ENCODE measurements around the gene RAB40C. TPM values are rescaled to one million over a fixed set of nuclear protein-coding genes. Genes with fewer than 3 reads are reported as not detected.

The RAB40C gene
- polyA plus RNA-seq, 1 donor (not counting 4 experiments of a cell fraction or from before 2014, with no cell fraction given): 4.0 TPM

DNA sequence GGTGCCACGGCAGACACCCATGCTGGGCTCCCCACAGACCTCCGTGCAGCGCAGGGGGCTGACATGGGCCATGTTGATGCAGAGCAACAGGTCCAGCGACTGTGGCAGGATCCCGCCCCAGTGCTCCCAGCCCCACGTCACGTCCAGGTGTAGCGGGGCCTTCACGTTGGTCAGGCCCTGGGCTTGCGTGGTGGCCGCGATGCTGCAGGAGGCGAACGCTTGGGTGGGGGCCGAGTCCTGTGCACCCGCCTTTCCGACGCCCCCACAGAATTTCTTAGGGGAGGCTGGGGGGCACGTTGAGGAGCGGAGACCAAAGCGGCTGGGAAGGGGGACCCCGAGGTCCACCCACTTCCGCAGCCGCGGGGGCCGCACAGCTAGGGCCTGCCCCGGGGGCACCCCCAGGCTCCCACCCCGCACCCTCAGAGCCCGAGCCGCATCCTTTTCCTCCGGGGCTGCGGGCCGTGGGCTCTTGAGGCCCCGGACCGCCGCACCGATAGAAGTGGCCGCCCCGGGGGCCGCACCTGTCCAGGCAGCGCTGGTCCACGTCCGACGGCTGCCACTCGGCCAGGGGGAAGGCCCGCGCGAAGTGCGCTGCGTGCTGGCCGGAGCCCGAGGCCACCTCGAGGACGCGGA is 45.8 kb downstream of the RAB40C start:
- no peaks in the 10 kb centered on the region for H3K9me1 ChIP-seq (ENCODE audit: control insufficient read depth, extremely low read depth, insufficient read depth, low read length)
- TF ChIP-seq EZH2 (IDR thresholded peaks at IDR 0.05; ENCODE audit: low read length): no peak
- H3K4me1 ChIP-seq (ENCODE audit: control insufficient read depth, extremely low read depth, insufficient read depth, low read length): peaks cover 8% of the 10 kb centered on the region
- no peaks in the 10 kb centered on the region for H4K20me1 ChIP-seq (ENCODE audit: control insufficient read depth, extremely low read depth, insufficient read depth, low read length)
- peaks cover 8% of the 10 kb centered on the region for H3K79me2 ChIP-seq (ENCODE audit: control insufficient read depth, insufficient read depth, low read length)
- H3K27ac ChIP-seq (ENCODE audit: control insufficient read depth, insufficient read depth, low read length): peak overlapping the region; percentile 90
- FAIRE-seq: no peak
- H3K4me3 ChIP-seq (ENCODE audit: control insufficient read depth in 2 of 3, extremely low read depth in 1 of 3, insufficient read depth in 2 of 3, low read depth in 1 of 3, low read length in 3 of 3): peak overlapping the region; percentile 74 to 85 (median 83)
- H3K9me3 ChIP-seq (ENCODE audit: control insufficient read depth, low read depth, low read length): no peaks in the 10 kb centered on the region
- peak overlapping the region; percentile 85 for H3K4me2 ChIP-seq (ENCODE audit: control insufficient read depth, extremely low read depth, insufficient read depth, low read depth, low read length)
- H2AFZ ChIP-seq (ENCODE audit: control insufficient read depth, low read length): peak overlapping the region; percentile 90
- no peaks in the 10 kb centered on the region for H3K27me3 ChIP-seq (ENCODE audit: control insufficient read depth, extremely low read depth, insufficient read depth, low read length)
- peak overlapping the region; percentile 85 for H3K9ac ChIP-seq (ENCODE audit: control insufficient read depth, extremely low read depth, insufficient read depth, low read length)
- DNase-seq (ENCODE audit: low read depth, low spot score): no peak
- H3K36me3 ChIP-seq (ENCODE audit: control insufficient read depth in 2 of 2, extremely low read depth in 1 of 2, insufficient read depth in 2 of 2, low read length in 2 of 2): peaks cover 2 to 10% of the 10 kb centered on the region in 2 experiments
- dilution Hi-C loops (cut with MboI; ENCODE audit: extremely low pct_ligation_motif_present, low sequenced_read_pairs): no loop called here

DNA sequence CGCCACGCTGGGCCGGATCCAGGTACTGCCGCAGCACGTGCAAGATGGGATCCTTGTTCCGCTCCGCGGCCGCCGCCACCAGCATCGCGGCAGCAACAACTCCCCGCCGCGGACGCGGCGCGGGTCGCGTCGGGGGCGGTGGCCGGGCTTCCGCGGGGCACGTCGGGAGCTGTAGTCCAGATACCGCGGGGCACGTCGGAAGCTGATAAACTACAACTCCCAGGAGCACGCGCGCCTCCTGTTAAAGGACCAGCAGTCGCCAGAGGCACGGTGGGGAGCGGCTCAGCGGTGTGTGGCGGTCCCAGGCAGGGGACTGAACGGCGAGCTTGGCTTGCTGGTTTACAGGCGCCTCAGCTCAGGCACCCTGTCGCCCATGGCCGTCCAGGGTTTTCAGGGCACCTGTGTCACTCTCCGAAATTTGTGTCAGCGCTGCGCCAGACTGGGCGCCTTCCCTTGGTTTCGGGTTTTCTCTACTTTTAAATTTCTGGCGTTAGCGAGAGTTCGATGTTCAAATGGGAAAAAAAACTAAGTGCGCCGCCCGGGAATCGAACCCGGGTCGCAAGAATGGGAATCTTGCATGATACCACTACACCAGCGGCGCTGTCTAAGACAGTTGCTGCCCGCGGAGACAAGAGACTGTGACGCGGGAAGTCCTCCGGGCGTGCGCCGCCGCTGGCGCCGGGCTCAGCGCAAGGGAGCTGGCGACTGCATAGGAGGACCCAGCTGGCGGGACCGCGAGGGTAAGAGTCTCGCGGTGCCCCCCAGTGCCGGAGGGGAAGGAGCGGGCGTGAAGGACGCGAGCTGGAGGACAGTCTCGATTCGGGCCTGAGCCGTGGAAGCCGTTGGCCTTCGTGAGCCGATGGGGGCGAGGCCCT is 46.6 kb downstream of the RAB40C start, which contains the start of gene METTL26:
METTL26 (minus strand) TSS at position 100 of the 875 bp plus-strand sequence; CDS start at position 85, 15 bp downstream.
- FAIRE-seq (peak; percentile 56), DNase-seq (ENCODE audit: low read depth, low spot score) (peak; percentile 81)
- Histone ChIP-seq H3K4me2 (ENCODE audit: control insufficient read depth, extremely low read depth, insufficient read depth, low read depth, low read length) (peak within 1 kb of the TSS; percentile 85), H3K4me3 (ENCODE audit: control insufficient read depth in 2 of 3, extremely low read depth in 1 of 3, insufficient read depth in 2 of 3, low read depth in 1 of 3, low read length in 3 of 3) (peak within 1 kb of the TSS; percentile 74 to 85 (median 83)), H3K9me1 (ENCODE audit: control insufficient read depth, extremely low read depth, insufficient read depth, low read length) (no peaks in the 10 kb centered on the region), H3K4me1 (ENCODE audit: control insufficient read depth, extremely low read depth, insufficient read depth, low read length) (peaks cover 8% of the 10 kb centered on the region), H3K27me3 (ENCODE audit: control insufficient read depth, extremely low read depth, insufficient read depth, low read length) (no peaks in the 10 kb centered on the region), H3K9ac (ENCODE audit: control insufficient read depth, extremely low read depth, insufficient read depth, low read length) (peak within 1 kb of the TSS; percentile 85), H3K79me2 (ENCODE audit: control insufficient read depth, insufficient read depth, low read length) (peaks cover 8% of the 10 kb centered on the region), H3K9me3 (ENCODE audit: control insufficient read depth, low read depth, low read length) (no peaks in the 10 kb centered on the region), H4K20me1 (ENCODE audit: control insufficient read depth, extremely low read depth, insufficient read depth, low read length) (no peaks in the 10 kb centered on the region), H2AFZ (ENCODE audit: control insufficient read depth, low read length) (peak within 1 kb of the TSS; percentile 95), H3K36me3 (ENCODE audit: control insufficient read depth in 2 of 2, extremely low read depth in 1 of 2, insufficient read depth in 2 of 2, low read length in 2 of 2) (peaks cover 2 to 10% of the 10 kb centered on the region in 2 experiments), H3K27ac (ENCODE audit: control insufficient read depth, insufficient read depth, low read length) (peak within 1 kb of the TSS; percentile 90)
- TF ChIP-seq EZH2 (IDR thresholded peaks at IDR 0.05; ENCODE audit: low read length): no peak
- TF ChIP-seq, protein P1, sequence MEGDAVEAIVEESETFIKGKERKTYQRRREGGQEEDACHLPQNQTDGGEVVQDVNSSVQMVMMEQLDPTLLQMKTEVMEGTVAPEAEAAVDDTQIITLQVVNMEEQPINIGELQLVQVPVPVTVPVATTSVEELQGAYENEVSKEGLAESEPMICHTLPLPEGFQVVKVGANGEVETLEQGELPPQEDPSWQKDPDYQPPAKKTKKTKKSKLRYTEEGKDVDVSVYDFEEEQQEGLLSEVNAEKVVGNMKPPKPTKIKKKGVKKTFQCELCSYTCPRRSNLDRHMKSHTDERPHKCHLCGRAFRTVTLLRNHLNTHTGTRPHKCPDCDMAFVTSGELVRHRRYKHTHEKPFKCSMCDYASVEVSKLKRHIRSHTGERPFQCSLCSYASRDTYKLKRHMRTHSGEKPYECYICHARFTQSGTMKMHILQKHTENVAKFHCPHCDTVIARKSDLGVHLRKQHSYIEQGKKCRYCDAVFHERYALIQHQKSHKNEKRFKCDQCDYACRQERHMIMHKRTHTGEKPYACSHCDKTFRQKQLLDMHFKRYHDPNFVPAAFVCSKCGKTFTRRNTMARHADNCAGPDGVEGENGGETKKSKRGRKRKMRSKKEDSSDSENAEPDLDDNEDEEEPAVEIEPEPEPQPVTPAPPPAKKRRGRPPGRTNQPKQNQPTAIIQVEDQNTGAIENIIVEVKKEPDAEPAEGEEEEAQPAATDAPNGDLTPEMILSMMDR (optimal IDR thresholded peaks at IDR 0.05 in 1 of 3, IDR thresholded peaks at IDR 0.05 in 1 of 3, conservative IDR thresholded peaks at IDR 0.05 in 1 of 3; ENCODE audit: extremely low read depth in 1 of 3, insufficient read depth in 2 of 3, low read length in 3 of 3): peak in 1 of 3 experiments; percentile 12
- dilution Hi-C loops (cut with MboI; ENCODE audit: extremely low pct_ligation_motif_present, low sequenced_read_pairs): no loop called here

Measured in keratinocyte (primary cell).